ENCODE data around the gene ATP11A.

ATP11A gene

GRCh38 chr13:112904436-112904960 lies 214.7 kb downstream of the ATP11A start:
- no peaks in the 10 kb centered on the region for H3K27me3 ChIP-seq (ENCODE audit: low read depth)

GRCh38 chr13:112905086-112905485 lies 215.2 kb downstream of the ATP11A start:
- H3K4me1 ChIP-seq: no peaks in the 10 kb centered on the region
- no peaks in the 10 kb centered on the region for H3K9me3 ChIP-seq
- DNase-seq (ENCODE audit: low spot score in 2 of 2): no peak
- no peak overlapping the region for H3K4me3 ChIP-seq
- H3K36me3 ChIP-seq (replicated peaks): no peaks in the 10 kb centered on the region
- no peaks in the 10 kb centered on the region for H3K27me3 ChIP-seq (ENCODE audit: low read depth)
- in situ Hi-C loops (cut with MboI; ENCODE audit: low sequenced_read_pairs): no loop called here

More at GRCh38 chr13:112904436-112904960, 214.7 kb downstream of the ATP11A start:
- no peak for DNase-seq (ENCODE audit: low spot score in 2 of 2)
- in situ Hi-C loops (cut with MboI; ENCODE audit: low sequenced_read_pairs): no loop called here
- no peaks in the 10 kb centered on the region for H3K4me1 ChIP-seq
- H3K9me3 ChIP-seq: no peaks in the 10 kb centered on the region
- no peak overlapping the region for H3K4me3 ChIP-seq
- no peaks in the 10 kb centered on the region for H3K36me3 ChIP-seq (replicated peaks)

GRCh38 chr13:112905619-112905989 lies 215.8 kb downstream of the ATP11A start:
- Histone ChIP-seq H3K36me3 (replicated peaks) (no peaks in the 10 kb centered on the region), H3K4me1 (no peaks in the 10 kb centered on the region), H3K4me3 (no peak overlapping the region), H3K9me3 (no peaks in the 10 kb centered on the region), H3K27me3 (ENCODE audit: low read depth) (no peaks in the 10 kb centered on the region)
- DNase-seq (ENCODE audit: low spot score in 2 of 2): no peak
- in situ Hi-C loops (cut with MboI; ENCODE audit: low sequenced_read_pairs): no loop called here

- Histone ChIP-seq H3K36me3 (replicated peaks) (no peaks in the 10 kb centered on the region), H3K4me1 (no peaks in the 10 kb centered on the region), H3K27me3 (ENCODE audit: low read depth) (no peaks in the 10 kb centered on the region), H3K9me3 (no peaks in the 10 kb centered on the region), H3K4me3 (no peak overlapping the region)
- in situ Hi-C loops (cut with MboI; ENCODE audit: low sequenced_read_pairs): no loop called here
- DNase-seq (ENCODE audit: low spot score in 2 of 2): peak in 1 of 2 experiments; percentile 57
Measured at GRCh38 chr13:112905990-112906641, 216.3 kb downstream of the ATP11A start.

- no peak overlapping the region for H3K4me3 ChIP-seq
- no peaks in the 10 kb centered on the region for H3K36me3 ChIP-seq (replicated peaks)
- no peaks in the 10 kb centered on the region for H3K27me3 ChIP-seq (ENCODE audit: low read depth)
- H3K4me1 ChIP-seq: no peaks in the 10 kb centered on the region
- H3K9me3 ChIP-seq: no peaks in the 10 kb centered on the region
- in situ Hi-C loops (cut with MboI; ENCODE audit: low sequenced_read_pairs): no loop called here
- DNase-seq (ENCODE audit: low spot score in 2 of 2): no peak
Measured at GRCh38 chr13:112907286-112907685, 217.4 kb downstream of the ATP11A start.

GRCh38 chr13:112907871-112908331 lies 218.1 kb downstream of the ATP11A start:
- Histone ChIP-seq H3K36me3 (replicated peaks) (no peaks in the 10 kb centered on the region), H3K4me3 (no peak overlapping the region), H3K4me1 (no peaks in the 10 kb centered on the region), H3K9me3 (no peaks in the 10 kb centered on the region), H3K27me3 (ENCODE audit: low read depth) (no peaks in the 10 kb centered on the region)
- DNase-seq (ENCODE audit: low spot score in 2 of 2): no peak
- in situ Hi-C loops (cut with MboI; ENCODE audit: low sequenced_read_pairs): no loop called here

GRCh38 chr13:112908342-112908741 lies 218.5 kb downstream of the ATP11A start:
- in situ Hi-C loops (cut with MboI; ENCODE audit: low sequenced_read_pairs): no loop called here
- Histone ChIP-seq H3K27me3 (ENCODE audit: low read depth) (no peaks in the 10 kb centered on the region), H3K9me3 (no peaks in the 10 kb centered on the region)

GRCh38 chr13:112910016-112910415 lies 220.2 kb downstream of the ATP11A start:
- Histone ChIP-seq H3K4me1 (no peaks in the 10 kb centered on the region), H3K4me3 (no peak overlapping the region), H3K9me3 (no peaks in the 10 kb centered on the region), H3K36me3 (replicated peaks) (no peaks in the 10 kb centered on the region), H3K27me3 (ENCODE audit: low read depth) (no peaks in the 10 kb centered on the region)
- no peak for DNase-seq (ENCODE audit: low spot score in 2 of 2)
- in situ Hi-C loops (cut with MboI; ENCODE audit: low sequenced_read_pairs): no loop called here

More at GRCh38 chr13:112908342-112908741, 218.5 kb downstream of the ATP11A start:
- H3K4me3 ChIP-seq: no peak overlapping the region
- DNase-seq (ENCODE audit: low spot score in 2 of 2): no peak
- H3K4me1 ChIP-seq: no peaks in the 10 kb centered on the region
- no peaks in the 10 kb centered on the region for H3K36me3 ChIP-seq (replicated peaks)

- no peak for DNase-seq (ENCODE audit: low spot score in 2 of 2)
- H3K4me1 ChIP-seq: no peaks in the 10 kb centered on the region
- H3K36me3 ChIP-seq (replicated peaks): no peaks in the 10 kb centered on the region
- no peaks in the 10 kb centered on the region for H3K9me3 ChIP-seq
- no peak overlapping the region for H3K4me3 ChIP-seq
- no peaks in the 10 kb centered on the region for H3K27me3 ChIP-seq (ENCODE audit: low read depth)
- in situ Hi-C loops (cut with MboI; ENCODE audit: low sequenced_read_pairs): no loop called here
Measured at GRCh38 chr13:112910616-112911280, 220.9 kb downstream of the ATP11A start.

- no peak overlapping the region for H3K4me3 ChIP-seq
- no peaks in the 10 kb centered on the region for H3K9me3 ChIP-seq
- H3K4me1 ChIP-seq: no peaks in the 10 kb centered on the region
- no peaks in the 10 kb centered on the region for H3K27me3 ChIP-seq (ENCODE audit: low read depth)
- no peak for DNase-seq (ENCODE audit: low spot score in 2 of 2)
- no peaks in the 10 kb centered on the region for H3K36me3 ChIP-seq (replicated peaks)
- in situ Hi-C loops (cut with MboI; ENCODE audit: low sequenced_read_pairs): no loop called here
Measured at GRCh38 chr13:112911285-112911701, 221.5 kb downstream of the ATP11A start.

GRCh38 chr13:112911883-112912282 lies 222.0 kb downstream of the ATP11A start:
- no peak overlapping the region for H3K4me3 ChIP-seq
- DNase-seq (ENCODE audit: low spot score in 2 of 2): no peak
- H3K27me3 ChIP-seq (ENCODE audit: low read depth): no peaks in the 10 kb centered on the region
- in situ Hi-C loops (cut with MboI; ENCODE audit: low sequenced_read_pairs): no loop called here
- no peaks in the 10 kb centered on the region for H3K9me3 ChIP-seq
- no peaks in the 10 kb centered on the region for H3K4me1 ChIP-seq
- no peaks in the 10 kb centered on the region for H3K36me3 ChIP-seq (replicated peaks)

GRCh38 chr13:112912726-112913440 lies 223.0 kb downstream of the ATP11A start:
- Histone ChIP-seq H3K27me3 (ENCODE audit: low read depth) (no peaks in the 10 kb centered on the region), H3K9me3 (no peaks in the 10 kb centered on the region)
- in situ Hi-C loops (cut with MboI; ENCODE audit: low sequenced_read_pairs): no loop called here

GRCh38 chr13:112916296-112916695 lies 226.5 kb downstream of the ATP11A start:
- in situ Hi-C loops (cut with MboI; ENCODE audit: low sequenced_read_pairs): no loop called here
- Histone ChIP-seq H3K36me3 (replicated peaks) (no peaks in the 10 kb centered on the region), H3K4me3 (no peak overlapping the region), H3K27me3 (ENCODE audit: low read depth) (no peaks in the 10 kb centered on the region), H3K4me1 (no peaks in the 10 kb centered on the region), H3K9me3 (no peaks in the 10 kb centered on the region)
- DNase-seq (ENCODE audit: low spot score in 2 of 2): no peak

More at GRCh38 chr13:112912726-112913440, 223.0 kb downstream of the ATP11A start:
- Histone ChIP-seq H3K4me3 (no peak overlapping the region), H3K4me1 (no peaks in the 10 kb centered on the region), H3K36me3 (replicated peaks) (no peaks in the 10 kb centered on the region)
- no peak for DNase-seq (ENCODE audit: low spot score in 2 of 2)
